Ectodermal cell (in vitro differentiated cells): ENCODE data around the gene DENND4C.
"Not testable (repeated sequence)": the region's sequence is repeated elsewhere in the genome, so short reads cannot be mapped to it uniquely, and the experiment has no call there.

Source experiments
- H3K27ac ChIP-seq: 2 replicates; pipeline ENCODE4 v1.7.0; 2013; ENCODE audit warnings: mild to moderate bottlenecking, low read depth, low read length; ENCODE audit not compliant: insufficient read depth, poor library complexity, severe bottlenecking
- H3K27me3 ChIP-seq: 2 replicates; pipeline ENCODE4 v1.7.0; 2013; ENCODE audit warnings: mild to moderate bottlenecking, low read length; ENCODE audit not compliant: insufficient read depth, control insufficient read depth, poor library complexity, severe bottlenecking
- H3K36me3 ChIP-seq: one replicate; pipeline ENCODE4 v1.7.0; 2013; ENCODE audit warnings: low read length; ENCODE audit not compliant: control insufficient read depth, insufficient read depth
- H3K4me1 ChIP-seq: one replicate; pipeline ENCODE4 v1.7.0; 2013; ENCODE audit warnings: low read length; ENCODE audit not compliant: control insufficient read depth, insufficient read depth
- H3K4me3 ChIP-seq: 2 replicates; pipeline ENCODE4 v1.7.0; 2013; ENCODE audit warnings: low read depth, low read length, control low read depth; ENCODE audit not compliant: insufficient read depth
- H3K9me3 ChIP-seq: 2 replicates; pipeline ENCODE4 v1.7.0; 2013; ENCODE audit warnings: mild to moderate bottlenecking, low read length, moderate library complexity; ENCODE audit not compliant: control insufficient read depth
- WGBS, 2 experiments: methylation state at CpG; one replicate each; pipeline ENCODE4 v1.1.7; 2013; ENCODE audit warnings: missing lambda C conversion rate in 2 of 2; 5-methylcytosine and 5-hydroxymethylcytosine counted together

DENND4C gene

GRCh38 chr9:19379697-19380046, 149.2 kb downstream of the DENND4C start:
- peaks cover 30% of the 10 kb centered on the region for H3K36me3 ChIP-seq
- peaks cover 7% of the 10 kb centered on the region for H3K4me1 ChIP-seq
- no peaks in the 10 kb centered on the region for H3K27me3 ChIP-seq
- peak overlapping the region; percentile 96 for H3K27ac ChIP-seq
- no peaks in the 10 kb centered on the region for H3K9me3 ChIP-seq
- WGBS, 2 experiments: 0% methylated on average over 30 of the region's 30 CpGs
- H3K4me3 ChIP-seq: peak overlapping the region; percentile 99

DNA sequence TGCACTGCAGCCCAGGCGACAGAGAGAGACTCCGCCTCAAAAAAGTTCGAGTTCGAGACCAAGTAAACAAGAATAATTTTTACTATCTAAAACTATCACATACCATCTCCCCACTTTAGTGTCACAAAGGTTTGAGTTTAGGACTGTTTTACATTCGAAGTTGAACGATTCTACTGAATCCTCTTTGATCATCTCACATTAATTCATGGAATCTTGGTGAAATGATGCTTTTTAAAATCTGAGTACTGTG, 150.3 kb downstream of the DENND4C start:
- peak overlapping the region; percentile 96 for H3K27ac ChIP-seq
- WGBS, 2 experiments: 28 to 44% methylated on average over 4 to 6 of the region's 6 CpGs
- peaks cover 23% of the 10 kb centered on the region for H3K36me3 ChIP-seq
- peaks cover 7% of the 10 kb centered on the region for H3K4me1 ChIP-seq
- H3K4me3 ChIP-seq: peak overlapping the region; percentile 99
- no peaks in the 10 kb centered on the region for H3K9me3 ChIP-seq
- no peaks in the 10 kb centered on the region for H3K27me3 ChIP-seq

GRCh38 chr9:19381656-19382055, 151.2 kb downstream of the DENND4C start:
- no peak overlapping the region for H3K27ac ChIP-seq
- WGBS, 2 experiments: 97 to 100% methylated on average over 1 to 2 of the region's 2 CpGs
- H3K4me3 ChIP-seq: no peak overlapping the region
- peaks cover 14% of the 10 kb centered on the region for H3K36me3 ChIP-seq
- H3K4me1 ChIP-seq: peaks cover 7% of the 10 kb centered on the region
- H3K27me3 ChIP-seq: no peaks in the 10 kb centered on the region
- no peaks in the 10 kb centered on the region for H3K9me3 ChIP-seq

GRCh38 chr9:19385212-19385611, 154.7 kb downstream of the DENND4C start:
- 94% methylated on average over 14 of the region's 14 CpGs for WGBS, 2 experiments
- not testable (repeated sequence) for H3K36me3 ChIP-seq, H3K4me3 ChIP-seq, H3K9me3 ChIP-seq, H3K4me1 ChIP-seq, H3K27ac ChIP-seq, H3K27me3 ChIP-seq

DNA sequence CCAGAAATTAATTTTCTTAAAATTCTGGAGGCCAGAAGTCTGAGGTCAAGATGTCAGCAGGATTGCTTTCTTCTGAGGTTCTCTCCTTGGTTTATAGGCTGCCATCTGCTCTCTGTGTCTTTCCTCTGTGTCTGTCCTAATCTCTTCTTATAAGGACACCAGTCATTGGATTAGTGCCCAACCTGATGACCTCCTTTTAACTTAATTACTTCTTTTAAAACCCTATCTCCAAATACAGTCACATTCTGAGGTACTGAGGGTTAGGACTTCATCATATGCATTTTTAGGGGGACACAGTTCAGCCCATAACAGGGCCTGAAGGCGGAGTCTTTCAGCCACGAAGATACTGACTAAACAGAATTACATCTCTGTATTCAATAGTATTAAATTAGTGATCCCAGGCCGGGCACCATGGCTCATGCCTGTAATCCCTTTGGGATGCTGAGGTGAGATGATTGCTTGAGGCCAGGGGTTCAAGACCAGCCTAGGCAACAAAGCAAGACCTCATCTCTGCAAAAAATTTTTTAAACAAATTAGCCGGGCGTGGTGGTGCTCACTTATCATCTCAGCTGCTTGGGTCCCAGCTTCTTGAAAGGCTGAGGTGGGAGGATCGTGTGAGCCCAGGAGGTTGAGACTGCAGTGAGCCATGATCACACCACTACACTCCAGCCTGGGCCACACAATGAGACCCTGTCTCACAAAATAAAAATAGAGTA, 155.5 kb downstream of the DENND4C start:
- H3K4me3 ChIP-seq: no peak overlapping the region
- 87 to 95% methylated on average over 5 to 6 of the region's 6 CpGs for WGBS, 2 experiments
- H3K4me1 ChIP-seq: no peaks in the 10 kb centered on the region
- H3K36me3 ChIP-seq: no peaks in the 10 kb centered on the region
- no peak overlapping the region for H3K27ac ChIP-seq
- H3K9me3 ChIP-seq: no peaks in the 10 kb centered on the region
- no peaks in the 10 kb centered on the region for H3K27me3 ChIP-seq

DNA sequence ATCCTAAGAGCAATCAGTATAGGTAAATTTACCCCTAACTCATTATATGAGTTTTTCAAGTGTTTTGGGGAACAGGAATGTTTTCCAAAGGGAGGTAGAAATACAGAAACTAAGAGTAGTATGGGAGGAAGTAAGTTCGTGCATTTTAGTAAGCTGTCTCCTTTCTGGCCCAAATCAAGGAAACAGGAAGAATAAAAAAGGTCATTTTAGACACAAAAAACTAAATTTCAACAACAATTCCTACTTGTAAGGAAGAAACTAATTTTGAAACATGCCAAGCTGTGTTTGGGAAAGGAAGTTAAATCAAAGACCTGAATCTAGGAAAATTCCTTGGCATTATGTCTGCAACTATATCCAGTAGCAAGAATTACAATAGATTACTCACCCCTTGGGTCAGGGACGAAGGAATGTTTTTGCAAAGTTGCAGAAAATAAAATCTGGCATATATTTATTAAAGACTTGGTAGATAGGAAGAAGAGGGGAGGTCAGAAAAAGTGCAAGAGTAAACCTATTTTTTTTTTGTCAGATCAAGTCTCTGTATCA, 156.1 kb downstream of the DENND4C start:
- WGBS, 2 experiments: 83 to 89% methylated on average over 2 of the region's 2 CpGs
- Histone ChIP-seq H3K36me3 (no peaks in the 10 kb centered on the region), H3K27ac (no peak overlapping the region), H3K4me3 (no peak overlapping the region), H3K9me3 (no peaks in the 10 kb centered on the region), H3K27me3 (no peaks in the 10 kb centered on the region), H3K4me1 (no peaks in the 10 kb centered on the region)

DNA sequence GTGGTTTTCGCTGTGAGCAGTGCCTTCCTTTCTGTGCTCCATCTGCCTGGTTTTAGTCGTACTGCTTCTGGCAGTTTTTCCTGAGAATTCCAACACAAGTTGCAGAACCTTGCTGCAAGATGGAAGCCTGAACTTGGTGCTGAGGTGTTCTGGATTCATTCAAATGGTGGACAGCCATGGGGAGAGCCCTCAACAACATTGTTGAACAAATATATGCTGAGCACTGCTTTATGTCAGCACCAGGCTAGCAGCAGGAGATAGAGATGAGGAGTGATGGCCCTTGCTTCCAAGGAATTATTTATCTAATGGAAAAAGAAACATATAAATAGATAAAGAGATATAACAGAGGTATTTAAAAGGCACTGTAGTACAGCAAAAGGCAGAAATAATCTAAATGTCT, 156.8 kb downstream of the DENND4C start:
- no peak overlapping the region for H3K27ac ChIP-seq
- H3K36me3 ChIP-seq: no peaks in the 10 kb centered on the region
- WGBS, 2 experiments: 91 to 92% methylated on average over 2 of the region's 2 CpGs
- H3K4me3 ChIP-seq: no peak overlapping the region
- H3K27me3 ChIP-seq: no peaks in the 10 kb centered on the region
- H3K9me3 ChIP-seq: no peaks in the 10 kb centered on the region
- H3K4me1 ChIP-seq: no peaks in the 10 kb centered on the region

GRCh38 chr9:19389539-19389938, 159.0 kb downstream of the DENND4C start:
- H3K4me3 ChIP-seq, H3K36me3 ChIP-seq, H3K27ac ChIP-seq, H3K4me1 ChIP-seq, H3K9me3 ChIP-seq, H3K27me3 ChIP-seq: not testable (repeated sequence)
- WGBS, 2 experiments: 85 to 92% methylated on average over 4 of the region's 4 CpGs

GRCh38 chr9:19397845-19398244, 167.4 kb downstream of the DENND4C start:
- H3K4me1 ChIP-seq: no peaks in the 10 kb centered on the region
- no peak overlapping the region for H3K27ac ChIP-seq
- no peaks in the 10 kb centered on the region for H3K27me3 ChIP-seq
- H3K36me3 ChIP-seq: no peaks in the 10 kb centered on the region
- no peak overlapping the region for H3K4me3 ChIP-seq
- H3K9me3 ChIP-seq: no peaks in the 10 kb centered on the region
- 84 to 88% methylated on average over 1 of the region's 1 CpG for WGBS, 2 experiments

GRCh38 chr9:19403231-19403630, 172.7 kb downstream of the DENND4C start:
- H3K4me1 ChIP-seq, H3K36me3 ChIP-seq, H3K9me3 ChIP-seq, H3K27me3 ChIP-seq, H3K4me3 ChIP-seq, H3K27ac ChIP-seq: not testable (repeated sequence)
- WGBS, 2 experiments: 94 to 95% methylated on average over 4 of the region's 4 CpGs
